Activated T-cell treated with anti-CD3 and anti-CD28 coated beads, Interleukin-2, amount 50 U/mL, for 4 hours (primary cell): ENCODE results near the gene AKT3. TPM values are rescaled to one million over a fixed set of nuclear protein-coding genes. Genes with fewer than 3 reads are reported as not detected.

Source experiments
- ATAC-seq, 2 donors: fragments of 200-7000 bp; cut with Tn5 transposase; one replicate each; pipeline ENCODE4 v1.10.0; 2021
- DNase-seq: peaks from one replicate; pipeline ENCODE4 v3.0.0-alpha.2; 2020
- H3K27me3 Mint-ChIP-seq: one replicate; pipeline ENCODE4 v1.8.0; 2021; ENCODE audit warnings: low read depth, mixed read lengths
- H3K36me3 Mint-ChIP-seq: one replicate; pipeline ENCODE4 v1.8.0; 2022; ENCODE audit warnings: mixed read lengths; ENCODE audit not compliant: insufficient read depth
- H3K4me1 Mint-ChIP-seq: one replicate; pipeline ENCODE4 v1.8.0; 2021; ENCODE audit warnings: low read depth, mixed read lengths
- H3K4me3 Mint-ChIP-seq: one replicate; pipeline ENCODE4 v1.8.0; 2021; ENCODE audit warnings: mild to moderate bottlenecking, moderate library complexity, mixed read lengths
- H3K9me3 Mint-ChIP-seq: one replicate; pipeline ENCODE4 v1.8.0; 2021; ENCODE audit warnings: mixed read lengths
- total RNA-seq, 3 donors: library from RNA; stranded (reverse); gene quantifications; one replicate each; pipeline ENCODE4 v1.2.1, GENCODE V29; 2021

Gene AKT3
- total RNA-seq, 3 donors from 2014 or later = 17.9 to 19.1 (median 18.3) TPM

DNA sequence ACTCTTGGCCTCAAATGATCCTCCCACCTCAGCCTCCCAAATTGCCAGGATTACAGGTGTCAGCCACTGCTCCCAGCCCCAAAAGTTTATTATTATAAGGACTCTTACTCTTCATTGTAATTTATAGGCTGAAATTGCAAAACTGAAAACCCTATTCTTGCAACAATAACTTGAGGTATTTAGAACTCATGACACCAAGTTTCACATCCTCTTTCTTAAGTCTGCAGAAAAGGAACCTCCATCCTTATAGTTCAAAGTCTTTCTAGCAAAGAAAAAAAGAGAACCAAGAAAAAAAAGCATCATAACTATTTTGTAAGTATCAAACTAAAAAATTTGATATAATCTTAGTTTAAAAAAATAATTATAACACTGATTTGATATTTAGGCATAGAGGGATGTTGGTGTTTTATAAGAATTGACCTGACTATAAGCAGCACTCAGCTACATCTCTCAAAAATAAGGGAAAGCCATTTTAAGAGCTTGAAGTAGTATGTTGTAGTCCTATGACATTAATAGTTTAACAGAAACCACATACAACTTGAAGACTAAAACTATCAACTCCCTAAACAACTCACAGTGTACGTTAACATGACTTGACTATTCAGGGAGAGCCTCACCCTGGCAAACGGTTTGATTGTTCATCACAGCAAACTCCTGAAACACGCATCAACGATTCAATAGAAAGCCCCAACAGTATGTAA, 122.4 kb downstream of the AKT3 start:
- DNase-seq (no peak), ATAC-seq (no peak)
- Mint-ChIP-seq H3K4me1 (peaks cover 42% of the 10 kb centered on the region), H3K36me3 (peaks cover 17% of the 10 kb centered on the region), H3K9me3 (no peaks in the 10 kb centered on the region), H3K4me3 (no peak overlapping the region), H3K27me3 (no peaks in the 10 kb centered on the region)

GRCh38 chr1:243726806-243727502, 123.1 kb downstream of the AKT3 start:
- Mint-ChIP-seq H3K36me3 (peaks cover 17% of the 10 kb centered on the region), H3K9me3 (no peaks in the 10 kb centered on the region), H3K4me3 (no peak overlapping the region), H3K4me1 (peaks cover 37% of the 10 kb centered on the region), H3K27me3 (no peaks in the 10 kb centered on the region)
- DNase-seq (no peak), ATAC-seq (no peak)

DNA sequence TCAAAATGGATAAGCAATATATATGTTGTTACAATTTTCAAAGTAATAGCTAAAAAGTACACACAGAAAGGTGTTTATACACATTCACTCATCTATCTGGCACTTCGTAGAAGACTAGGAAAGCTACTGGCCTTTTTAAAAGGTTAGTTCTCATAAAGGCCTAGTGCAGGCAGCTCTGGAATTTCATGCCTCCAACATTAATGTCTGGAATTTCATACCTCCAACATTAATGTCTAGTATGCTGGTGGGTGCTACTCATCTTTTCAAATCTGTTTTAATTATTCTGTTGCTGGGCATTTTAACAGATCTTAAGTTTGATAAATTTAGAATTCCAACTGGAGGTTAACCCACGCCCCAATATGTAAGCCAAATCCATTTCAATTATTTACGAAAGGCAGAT, 124.2 kb downstream of the AKT3 start:
- H3K4me3 Mint-ChIP-seq = no peak overlapping the region
- peaks cover 38% of the 10 kb centered on the region for H3K4me1 Mint-ChIP-seq
- DNase-seq = no peak
- no peaks in the 10 kb centered on the region for H3K27me3 Mint-ChIP-seq
- no peak for ATAC-seq
- H3K9me3 Mint-ChIP-seq = no peaks in the 10 kb centered on the region
- peaks cover 17% of the 10 kb centered on the region for H3K36me3 Mint-ChIP-seq

GRCh38 chr1:243725075-243725474, 125.0 kb downstream of the AKT3 start:
- ATAC-seq = no peak
- H3K9me3 Mint-ChIP-seq = no peaks in the 10 kb centered on the region
- peaks cover 36% of the 10 kb centered on the region for H3K4me1 Mint-ChIP-seq
- no peak overlapping the region for H3K4me3 Mint-ChIP-seq
- H3K27me3 Mint-ChIP-seq = no peaks in the 10 kb centered on the region
- no peak for DNase-seq
- H3K36me3 Mint-ChIP-seq = peaks cover 14% of the 10 kb centered on the region

DNA sequence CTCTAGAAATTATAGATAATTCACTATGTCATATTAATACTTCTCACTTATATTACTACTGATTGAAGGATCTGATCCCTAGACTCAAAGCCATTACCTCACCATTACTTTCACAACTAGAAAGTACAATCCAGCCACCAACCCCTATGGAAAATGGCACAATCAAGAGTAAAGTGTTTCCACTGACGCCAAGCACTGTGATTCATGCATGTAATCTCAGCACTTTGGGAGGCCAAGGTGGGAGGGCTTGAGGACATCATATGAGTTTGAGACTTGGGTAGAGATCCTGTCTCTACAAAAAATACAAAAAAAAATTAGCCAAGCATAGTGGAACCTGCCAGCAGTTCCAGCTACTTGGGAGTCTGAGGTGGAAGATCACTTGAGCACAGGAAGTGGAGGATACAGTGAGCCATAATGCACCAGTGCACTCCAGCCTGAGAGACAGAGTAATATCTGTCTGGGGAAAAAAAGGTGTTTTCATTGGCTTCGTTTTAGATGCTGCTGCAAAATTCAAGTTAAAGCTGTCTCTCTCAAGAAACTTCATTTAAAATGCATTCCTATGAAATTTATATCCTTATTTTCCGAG, 126.5 kb downstream of the AKT3 start:
- H3K4me3 Mint-ChIP-seq = no peak overlapping the region
- DNase-seq (no peak), ATAC-seq (no peak)
- H3K27me3 Mint-ChIP-seq = no peaks in the 10 kb centered on the region
- H3K36me3 Mint-ChIP-seq = peaks cover 15% of the 10 kb centered on the region
- H3K9me3 Mint-ChIP-seq = no peaks in the 10 kb centered on the region
- peaks cover 35% of the 10 kb centered on the region for H3K4me1 Mint-ChIP-seq

GRCh38 chr1:243723050-243723449, 127.0 kb downstream of the AKT3 start:
- peaks cover 33% of the 10 kb centered on the region for H3K4me1 Mint-ChIP-seq
- ATAC-seq (no peak), DNase-seq (no peak)
- peaks cover 13% of the 10 kb centered on the region for H3K36me3 Mint-ChIP-seq
- H3K4me3 Mint-ChIP-seq = no peak overlapping the region
- no peaks in the 10 kb centered on the region for H3K9me3 Mint-ChIP-seq
- no peaks in the 10 kb centered on the region for H3K27me3 Mint-ChIP-seq

DNA sequence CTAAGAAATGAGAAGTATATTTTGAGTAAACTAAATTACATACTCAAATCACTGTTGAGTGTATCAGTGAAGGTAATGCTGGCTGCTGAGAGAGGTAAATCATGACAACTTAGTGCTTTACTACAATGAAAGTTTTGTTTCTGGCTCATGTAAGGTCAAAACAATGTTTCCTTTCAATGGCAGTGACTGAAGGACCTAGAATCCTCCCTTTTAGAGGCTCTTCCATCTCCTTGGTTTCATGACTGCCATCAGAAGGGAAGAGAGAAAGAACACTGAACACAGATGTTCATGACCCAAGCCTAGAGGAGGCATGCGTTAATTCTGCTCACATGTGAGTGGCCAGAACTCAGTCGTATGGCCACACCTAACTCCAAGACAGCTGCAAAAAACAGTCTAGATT, 130.6 kb downstream of the AKT3 start:
- ATAC-seq = no peak
- peaks cover 37% of the 10 kb centered on the region for H3K4me1 Mint-ChIP-seq
- H3K36me3 Mint-ChIP-seq = peaks cover 10% of the 10 kb centered on the region
- H3K4me3 Mint-ChIP-seq = no peak overlapping the region
- DNase-seq = no peak
- H3K9me3 Mint-ChIP-seq = no peaks in the 10 kb centered on the region
- H3K27me3 Mint-ChIP-seq = no peaks in the 10 kb centered on the region

GRCh38 chr1:243718893-243719292, 131.2 kb downstream of the AKT3 start:
- Mint-ChIP-seq H3K9me3 (no peaks in the 10 kb centered on the region), H3K27me3 (no peaks in the 10 kb centered on the region), H3K4me3 (no peak overlapping the region), H3K36me3 (peaks cover 8% of the 10 kb centered on the region), H3K4me1 (peaks cover 37% of the 10 kb centered on the region)
- ATAC-seq (no peak), DNase-seq (no peak)

- Mint-ChIP-seq H3K4me3 (no peak overlapping the region), H3K27me3 (no peaks in the 10 kb centered on the region), H3K36me3 (peaks cover 6% of the 10 kb centered on the region), H3K9me3 (no peaks in the 10 kb centered on the region), H3K4me1 (peaks cover 37% of the 10 kb centered on the region)
- DNase-seq (no peak), ATAC-seq (no peak)
Measured at GRCh38 chr1:243718022-243718421, 132.0 kb downstream of the AKT3 start.

- DNase-seq (no peak), ATAC-seq (no peak)
- peaks cover 3% of the 10 kb centered on the region for H3K36me3 Mint-ChIP-seq
- H3K4me3 Mint-ChIP-seq = no peak overlapping the region
- H3K27me3 Mint-ChIP-seq = no peaks in the 10 kb centered on the region
- H3K4me1 Mint-ChIP-seq = peaks cover 44% of the 10 kb centered on the region
- H3K9me3 Mint-ChIP-seq = no peaks in the 10 kb centered on the region
Measured at GRCh38 chr1:243716906-243717305, 133.1 kb downstream of the AKT3 start.

DNA sequence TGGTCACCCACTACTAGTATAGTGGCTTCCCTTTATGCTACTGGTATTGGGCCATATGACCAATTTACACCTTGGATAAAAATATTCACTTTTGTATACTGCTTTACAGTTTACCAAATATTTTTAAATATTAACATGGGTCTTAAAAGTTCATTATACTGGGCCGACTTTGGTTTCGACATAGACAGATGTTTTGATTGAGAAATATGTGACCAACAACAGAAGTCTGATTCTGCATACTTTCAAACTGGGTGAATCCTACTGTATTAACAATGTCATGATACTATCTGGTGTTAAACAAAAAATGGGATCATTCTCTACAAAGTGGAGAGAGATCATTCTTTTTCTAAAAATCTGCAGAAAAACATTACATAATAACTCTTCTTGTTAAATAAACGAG, 134.8 kb downstream of the AKT3 start:
- DNase-seq (no peak), ATAC-seq (no peak)
- no peaks in the 10 kb centered on the region for H3K27me3 Mint-ChIP-seq
- H3K9me3 Mint-ChIP-seq = no peaks in the 10 kb centered on the region
- no peak overlapping the region for H3K4me3 Mint-ChIP-seq
- H3K36me3 Mint-ChIP-seq = peaks cover 3% of the 10 kb centered on the region
- H3K4me1 Mint-ChIP-seq = peaks cover 54% of the 10 kb centered on the region

DNA sequence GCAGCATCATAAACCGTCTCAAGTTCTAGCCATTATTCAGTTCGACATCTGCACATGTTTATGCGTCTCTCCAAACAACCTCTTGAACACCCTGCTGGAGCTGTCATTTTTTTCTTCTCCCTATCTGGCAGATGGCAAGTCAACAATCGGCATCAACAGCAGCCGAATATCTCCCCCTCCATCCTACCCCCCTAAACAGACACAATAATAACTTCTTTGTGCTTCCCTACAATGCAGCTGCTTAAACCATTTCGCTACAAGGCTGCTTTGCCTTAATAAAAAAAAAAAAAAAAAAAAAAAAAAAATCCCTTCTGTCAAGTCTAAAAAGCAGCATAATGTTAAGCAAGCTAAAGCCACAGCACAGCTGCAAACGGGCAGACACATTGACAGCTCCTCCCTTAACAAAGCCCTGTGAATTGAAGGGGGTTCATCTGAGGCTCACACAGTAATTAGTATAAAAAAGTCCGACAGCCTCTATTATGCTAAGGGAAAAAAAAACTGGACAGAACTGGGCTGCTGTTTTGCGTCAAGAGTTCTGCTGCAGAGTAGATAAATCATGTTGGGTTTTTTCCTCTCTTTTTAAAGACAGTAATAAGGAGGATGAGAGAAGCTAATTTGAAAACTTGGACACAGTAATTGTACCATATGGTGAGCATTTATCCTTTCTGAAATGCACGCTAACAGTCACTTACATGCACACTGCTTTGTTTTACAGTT, 136.4 kb downstream of the AKT3 start:
- H3K4me1 Mint-ChIP-seq = peaks cover 48% of the 10 kb centered on the region
- peak overlapping the region; percentile 25 for H3K4me3 Mint-ChIP-seq
- no peak for ATAC-seq
- H3K36me3 Mint-ChIP-seq = no peaks in the 10 kb centered on the region
- no peak for DNase-seq
- H3K27me3 Mint-ChIP-seq = no peaks in the 10 kb centered on the region
- H3K9me3 Mint-ChIP-seq = no peaks in the 10 kb centered on the region

- Mint-ChIP-seq H3K36me3 (no peaks in the 10 kb centered on the region), H3K9me3 (no peaks in the 10 kb centered on the region), H3K27me3 (no peaks in the 10 kb centered on the region), H3K4me1 (peaks cover 46% of the 10 kb centered on the region), H3K4me3 (peak overlapping the region; percentile 50)
- ATAC-seq (no peak), DNase-seq (no peak)
Measured at GRCh38 chr1:243712941-243713340, 137.1 kb downstream of the AKT3 start.

GRCh38 chr1:243712242-243712641, 137.8 kb downstream of the AKT3 start:
- DNase-seq (no peak), ATAC-seq (no peak)
- H3K9me3 Mint-ChIP-seq = no peaks in the 10 kb centered on the region
- peaks cover 46% of the 10 kb centered on the region for H3K4me1 Mint-ChIP-seq
- H3K36me3 Mint-ChIP-seq = no peaks in the 10 kb centered on the region
- no peak overlapping the region for H3K4me3 Mint-ChIP-seq
- H3K27me3 Mint-ChIP-seq = no peaks in the 10 kb centered on the region
